HUDEP-2 (cell line): ENCODE results near the gene GMPPB.
A peak's percentile ranks its signal among the peaks of the same experiment; 100 is the strongest.

Experiments used
- DNase-seq, 76 experiments: peaks; one replicate each; lab custom pipeline; 2025; ENCODE audit not compliant: unreplicated experiment in 76 of 76; lab: John Stamatoyannopoulos, UW

GMPPB gene

DNA sequence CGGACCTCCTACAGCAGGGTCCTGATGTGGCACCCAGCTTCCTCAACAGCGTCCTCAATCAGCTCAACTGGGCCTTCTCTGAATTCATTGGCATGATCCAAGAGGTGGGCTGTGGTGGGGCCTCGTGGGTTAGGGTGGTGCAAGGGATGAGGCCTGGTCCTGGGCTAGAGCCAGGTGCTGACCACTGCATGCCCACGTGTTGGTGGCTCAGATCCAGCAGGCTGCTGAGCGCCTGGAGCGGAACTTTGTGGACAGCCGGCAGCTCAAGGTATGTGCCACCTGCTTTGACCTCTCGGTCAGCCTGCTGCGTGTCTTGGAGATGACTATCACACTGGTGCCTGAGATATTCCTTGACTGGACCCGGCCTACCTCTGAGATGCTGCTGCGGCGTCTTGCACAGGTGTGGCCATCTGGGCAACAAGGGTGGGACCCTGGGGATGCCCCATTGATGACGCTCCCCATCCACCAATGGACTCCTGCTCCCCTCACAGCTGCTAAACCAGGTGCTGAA is 8.1 kb downstream of the GMPPB start:
- DNase-seq = no peak

DNA sequence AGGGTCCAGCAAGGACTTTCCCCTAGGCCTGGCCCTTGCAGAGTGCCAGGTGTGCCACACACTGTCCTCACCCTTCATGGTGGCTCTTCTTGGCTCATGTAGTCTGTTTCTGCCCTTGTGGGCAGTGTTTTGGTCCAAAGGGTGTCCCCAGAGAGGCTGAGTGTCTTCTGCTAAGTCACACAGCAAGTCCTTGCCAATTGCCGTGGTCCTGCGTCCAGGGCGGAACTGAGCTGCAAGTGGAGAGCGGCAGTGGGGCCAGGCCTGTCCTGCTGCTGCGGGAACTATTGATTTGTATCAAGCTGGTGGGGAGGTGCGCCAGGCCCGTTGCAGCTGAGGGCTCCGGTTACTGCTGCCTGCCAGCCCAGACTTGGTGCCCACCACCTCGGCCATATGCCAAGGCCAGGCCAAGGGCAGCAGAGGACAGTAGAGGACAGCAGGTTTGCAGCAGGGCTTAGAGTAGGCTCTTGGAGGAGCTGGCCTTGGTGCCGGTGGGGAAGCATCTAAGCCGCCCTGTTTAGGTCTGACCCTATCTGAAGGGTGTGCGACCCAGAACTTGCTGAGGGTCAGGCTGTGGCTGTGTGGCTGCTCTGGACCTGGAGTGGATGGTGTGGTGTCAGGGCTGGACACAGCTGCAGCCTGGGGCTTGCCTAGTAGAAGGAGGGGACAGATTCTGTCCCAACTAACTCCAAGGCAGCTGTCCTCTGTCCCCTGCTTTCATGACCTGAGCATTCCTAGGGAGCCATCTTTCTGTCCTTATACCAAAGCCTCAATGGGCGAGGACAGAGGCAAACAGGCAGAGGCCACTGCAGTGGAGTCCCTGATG is 8.8 kb downstream of the GMPPB start:
- no peak for DNase-seq

DNA sequence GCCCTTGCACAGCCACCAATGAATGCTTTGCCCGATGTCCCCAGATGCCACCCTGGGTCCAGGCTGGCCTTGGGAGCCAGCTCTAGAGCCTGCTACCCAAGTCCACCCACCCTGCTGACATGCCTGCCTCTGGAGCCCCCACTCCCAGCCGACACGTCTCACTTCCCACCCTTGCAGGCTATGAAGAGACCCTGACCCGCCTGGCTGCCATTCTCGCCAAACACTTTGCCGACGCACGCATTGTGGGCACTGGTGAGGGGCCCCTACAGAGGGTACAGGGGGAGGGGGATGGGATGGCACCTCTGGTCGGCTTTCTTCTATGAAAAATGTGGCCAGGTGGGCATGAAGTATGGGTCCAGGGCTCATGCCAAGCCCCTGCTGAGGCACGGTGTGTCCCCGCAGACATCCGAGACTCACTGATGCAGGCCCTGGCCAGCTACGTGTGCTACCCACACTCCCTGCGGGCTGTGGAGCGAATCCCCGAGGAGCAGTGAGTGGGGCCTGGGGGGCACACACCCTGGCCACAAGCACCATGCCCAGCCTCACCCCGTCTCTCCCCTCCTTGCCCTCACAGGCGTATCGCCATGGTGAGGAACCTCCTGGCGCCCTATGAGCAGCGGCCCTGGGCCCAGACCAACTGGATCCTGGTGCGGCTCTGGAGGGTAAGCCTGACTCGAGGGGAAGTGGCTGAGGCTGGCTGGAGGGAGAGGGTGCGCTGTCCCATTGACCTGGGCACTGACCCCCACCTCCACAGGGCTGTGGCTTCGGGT is 10.2 kb downstream of the GMPPB start:
- no peak for DNase-seq

GRCh38 chr3:49712631-49713317 is 11.0 kb downstream of the GMPPB start:
- no peak for DNase-seq

- no peak for DNase-seq
Measured at GRCh38 chr3:49712166-49712565, 11.6 kb downstream of the GMPPB start.

DNA sequence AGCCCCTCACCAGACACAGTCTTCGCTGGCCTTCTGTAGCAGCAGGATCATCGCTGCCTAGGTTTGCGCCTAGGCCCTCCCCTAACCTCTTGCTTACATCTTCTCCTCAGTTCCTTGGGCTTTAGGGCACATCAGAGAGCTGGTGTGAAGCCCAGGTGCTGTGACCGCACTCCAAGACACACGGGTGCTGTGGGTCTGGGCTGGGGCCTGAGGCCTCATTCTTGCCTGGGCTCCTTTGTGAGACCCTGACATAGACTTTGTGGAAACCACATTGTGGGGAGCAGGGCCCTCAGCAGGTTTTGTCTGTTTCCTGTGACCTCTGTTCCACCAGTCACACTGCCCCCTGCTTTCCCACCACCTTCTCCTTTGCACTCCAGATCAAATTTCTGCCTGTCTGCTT is 12.3 kb downstream of the GMPPB start:
- DNase-seq = no peak

- no peak for DNase-seq
Measured at GRCh38 chr3:49709852-49710251, 13.9 kb downstream of the GMPPB start.

GRCh38 chr3:49707113-49707480 is 16.7 kb downstream of the GMPPB start:
- no peak for DNase-seq

GRCh38 chr3:49706456-49707112 is 17.2 kb downstream of the GMPPB start:
- no peak for DNase-seq

GRCh38 chr3:49705390-49705960 is 18.3 kb downstream of the GMPPB start:
- DNase-seq = no peak

GRCh38 chr3:49704629-49705028 is 19.1 kb downstream of the GMPPB start:
- no peak for DNase-seq

- DNase-seq = no peak
Measured at GRCh38 chr3:49703956-49704355, 19.8 kb downstream of the GMPPB start.

GRCh38 chr3:49703443-49703927 is 20.3 kb downstream of the GMPPB start:
- peak in 60 of 76 experiments; percentile 9 to 69 (median 45) for DNase-seq

DNA sequence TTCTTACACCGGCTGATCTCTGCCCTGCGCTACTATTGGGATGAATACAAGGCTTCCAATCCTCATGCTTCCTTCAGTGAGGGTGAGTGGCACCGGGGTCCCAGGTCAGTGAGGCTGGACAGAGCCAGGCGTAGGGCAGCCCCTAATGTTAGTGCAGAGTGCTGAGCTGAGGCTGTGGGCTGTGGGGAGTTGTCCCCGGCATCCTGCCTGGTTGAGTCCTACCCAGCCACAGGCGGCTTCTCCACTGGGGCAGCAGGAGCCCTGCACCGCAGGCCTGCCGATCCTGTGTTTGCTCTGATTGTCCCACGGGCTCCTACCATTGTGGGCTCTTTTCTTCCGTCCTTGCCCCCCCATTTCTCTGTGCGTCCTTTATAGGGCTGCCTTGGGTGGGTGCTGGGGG is 21.1 kb downstream of the GMPPB start:
- no peak for DNase-seq

DNA sequence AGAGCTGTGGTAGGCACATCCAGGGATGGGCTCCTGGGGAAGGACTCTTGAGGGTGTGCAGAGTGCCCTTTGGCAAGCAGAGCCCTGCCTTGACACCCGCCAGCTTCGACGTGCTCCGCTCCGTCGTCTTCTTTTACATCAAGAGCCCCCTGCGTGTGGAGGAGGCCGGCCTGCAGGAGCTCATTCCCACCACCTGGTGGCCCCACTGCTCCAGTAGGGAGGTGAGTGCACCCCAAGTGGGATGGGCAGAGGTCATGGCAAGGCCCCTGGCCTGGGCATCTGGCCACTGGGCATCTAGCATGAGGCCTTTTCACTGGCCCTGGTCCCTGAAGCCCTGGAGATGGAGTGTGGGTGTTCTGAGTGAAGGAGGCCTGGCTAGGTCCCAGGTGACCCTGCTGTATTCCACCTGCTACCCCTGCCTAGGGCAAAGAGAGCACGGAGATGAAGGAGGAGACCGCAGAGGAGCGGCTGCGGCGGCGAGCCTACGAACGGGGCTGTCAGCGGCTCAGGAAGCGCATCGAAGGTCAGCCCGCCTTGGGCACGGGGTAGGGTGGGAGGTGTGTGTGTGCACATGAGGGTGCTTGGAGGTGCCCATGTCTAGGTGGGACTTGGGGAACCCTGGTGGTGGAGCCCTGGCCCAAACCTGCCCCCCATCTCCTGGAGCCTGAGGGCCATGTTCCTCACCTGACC is 22.2 kb downstream of the GMPPB start:
- peak in 3 of 76 experiments; percentile 9 to 15 (median 11) for DNase-seq

DNA sequence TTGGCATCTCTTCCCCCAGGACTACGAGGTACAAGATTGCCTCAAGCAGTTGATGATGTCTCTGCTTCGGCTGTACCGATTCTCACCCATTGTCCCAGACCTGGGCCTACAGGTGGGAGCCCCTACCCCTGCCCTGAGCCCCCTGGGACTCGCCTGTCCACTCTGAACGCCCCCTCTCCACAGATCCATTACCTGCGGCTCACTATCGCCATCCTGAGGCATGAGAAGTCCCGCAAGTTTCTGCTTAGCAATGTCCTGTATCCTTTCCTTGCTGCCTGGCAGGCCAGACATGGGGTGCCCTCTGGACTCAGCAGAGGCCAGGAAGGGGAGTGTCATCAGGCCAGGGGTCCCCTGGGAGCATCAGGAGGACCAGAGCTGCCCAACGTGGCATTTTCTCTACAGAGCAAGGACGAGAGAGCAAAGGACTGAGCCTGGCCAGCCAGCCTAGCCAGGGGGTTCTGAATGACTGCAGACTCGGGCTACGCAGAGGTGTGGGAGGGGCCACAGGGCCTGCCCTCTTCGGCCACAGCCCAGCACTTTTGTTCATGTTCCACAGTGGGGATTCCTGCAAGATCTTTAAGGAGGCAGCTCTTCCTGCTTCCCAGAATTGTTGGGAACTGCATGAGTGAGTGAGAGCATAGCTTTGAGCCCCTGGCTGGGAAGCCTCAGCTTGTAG is 23.2 kb downstream of the GMPPB start:
- no peak for DNase-seq

GRCh38 chr3:49700014-49700413 is 23.7 kb downstream of the GMPPB start:
- no peak for DNase-seq

DNA sequence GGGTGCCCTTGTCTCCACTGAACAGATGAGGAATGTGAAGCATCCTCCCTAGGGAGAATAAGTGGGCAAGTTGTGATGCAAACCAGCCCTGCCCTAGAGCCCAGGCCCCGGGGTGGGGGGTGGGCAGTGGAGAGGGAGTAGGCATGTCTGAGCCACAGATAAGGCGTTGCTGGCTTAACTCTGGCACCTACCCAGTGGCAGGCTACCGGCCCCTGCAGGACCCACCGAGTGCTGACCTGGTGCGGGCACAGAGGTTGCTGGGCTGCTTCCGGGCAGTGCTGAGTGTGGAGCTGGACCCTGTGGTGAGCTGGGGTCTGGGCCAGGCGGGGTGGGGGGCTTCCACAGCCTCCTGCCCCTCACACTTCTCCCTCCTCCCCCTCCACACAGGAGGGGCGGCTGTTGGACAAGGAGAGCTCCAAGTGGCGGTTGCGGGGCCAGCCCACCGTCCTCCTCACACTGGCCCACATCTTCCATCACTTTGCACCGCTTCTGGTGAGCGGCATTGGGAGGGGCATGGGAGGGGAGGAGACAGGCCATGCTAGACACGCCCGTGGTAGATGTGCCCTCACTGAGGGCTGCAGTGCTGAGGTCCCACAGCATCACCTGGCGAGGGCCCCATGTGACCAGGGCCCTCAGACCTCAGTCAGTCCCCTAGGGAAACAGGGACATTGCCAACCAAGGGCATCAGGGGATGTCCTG is 24.3 kb downstream of the GMPPB start:
- DNase-seq = peak in 53 of 76 experiments; percentile 1 to 71 (median 42)
